Activated CD8-positive, alpha-beta memory T cell treated with anti-CD3 and anti-CD28 coated beads, Interleukin-2, amount 50 U/mL, for 48 hours (primary cell): ENCODE results near the gene CH25H.
"Not testable (repeated sequence)": the region's sequence is repeated elsewhere in the genome, so short reads cannot be mapped to it uniquely, and the experiment has no call there.

ENCODE experiments used
- DNase-seq: peaks from one replicate; pipeline ENCODE4 v3.0.0-alpha.2; 2020

CH25H gene

DNA sequence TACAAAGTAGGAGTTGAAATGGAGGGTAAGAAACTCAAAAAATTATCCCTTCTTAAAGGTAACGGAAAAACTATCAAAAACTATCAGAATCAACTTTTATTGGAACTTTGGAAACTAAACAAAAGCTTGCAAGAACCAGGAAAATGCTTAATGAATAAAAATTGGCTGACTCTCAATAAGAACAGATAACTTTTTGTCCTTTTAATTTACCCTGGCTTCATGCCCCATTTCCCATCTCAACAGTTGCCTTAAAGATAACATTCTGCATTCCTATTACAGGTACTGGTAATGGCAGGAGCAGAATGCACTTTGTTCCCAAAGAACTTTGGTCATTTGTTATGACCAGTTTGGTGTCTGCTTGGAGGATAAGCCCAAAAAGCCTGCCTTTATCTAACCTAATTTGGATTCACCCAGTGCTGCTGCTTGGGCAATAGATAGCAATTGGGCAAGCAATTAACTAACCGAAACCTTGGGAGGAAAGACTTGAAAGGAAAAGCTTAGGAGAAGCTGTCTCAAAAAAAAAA, 17.8 kb downstream of the CH25H start:
- DNase-seq = no peak

DNA sequence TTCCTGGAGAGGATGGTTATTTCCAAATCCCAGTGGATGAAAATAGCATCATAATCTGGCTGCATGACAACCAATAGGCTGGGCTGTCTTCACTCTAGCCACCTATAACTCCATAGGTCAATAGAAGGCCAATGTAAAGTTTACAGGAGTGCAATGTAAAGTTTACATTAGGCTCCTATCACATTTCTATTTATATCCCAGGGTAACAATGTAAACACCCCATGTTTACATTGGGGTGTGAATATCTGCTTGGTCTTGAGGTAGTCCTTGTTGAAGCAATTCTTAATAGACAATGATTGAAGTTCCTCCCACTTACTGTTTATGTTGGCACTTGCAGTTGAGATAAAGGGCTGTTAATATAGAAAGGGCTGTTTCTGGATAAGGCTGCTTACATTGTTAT, 21.5 kb downstream of the CH25H start:
- no peak for DNase-seq

DNA sequence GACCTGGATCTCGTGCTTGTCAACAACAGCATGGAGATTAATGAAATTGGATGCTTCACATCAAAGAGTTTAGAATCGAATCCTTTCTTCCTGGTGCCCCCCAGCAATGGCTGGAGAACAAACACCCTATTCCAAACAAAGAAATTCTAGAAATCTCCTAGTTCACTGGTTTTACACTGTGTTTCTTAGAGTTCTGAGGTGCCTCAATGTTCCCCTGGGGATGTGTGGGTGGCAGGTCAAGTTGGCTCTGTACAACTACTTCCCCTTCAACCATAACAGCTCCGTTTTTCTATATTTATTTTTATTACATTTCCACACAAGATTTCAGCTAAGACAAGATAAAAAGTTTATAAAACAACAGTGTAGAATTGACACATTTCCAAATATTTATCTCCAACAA, 22.5 kb downstream of the CH25H start:
- DNase-seq = no peak

DNA sequence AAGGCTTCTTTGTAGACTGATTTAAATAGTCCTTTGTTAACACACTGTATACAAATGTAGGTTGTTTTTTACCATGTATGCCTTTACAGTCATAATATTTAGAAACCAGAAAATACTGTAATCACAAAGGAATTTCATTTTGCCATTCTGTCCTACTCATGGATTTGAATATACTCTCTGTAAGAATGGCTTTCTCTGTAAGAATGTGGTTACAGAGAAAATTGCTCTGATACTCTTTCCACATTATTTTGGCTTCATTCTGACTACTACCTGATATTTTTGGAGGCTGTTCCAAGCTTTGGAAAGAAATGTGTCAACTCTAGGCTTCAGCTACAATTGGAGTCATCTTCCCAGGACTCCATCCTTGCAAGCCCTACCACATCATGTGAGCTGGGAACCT, 23.5 kb downstream of the CH25H start:
- no peak for DNase-seq

DNA sequence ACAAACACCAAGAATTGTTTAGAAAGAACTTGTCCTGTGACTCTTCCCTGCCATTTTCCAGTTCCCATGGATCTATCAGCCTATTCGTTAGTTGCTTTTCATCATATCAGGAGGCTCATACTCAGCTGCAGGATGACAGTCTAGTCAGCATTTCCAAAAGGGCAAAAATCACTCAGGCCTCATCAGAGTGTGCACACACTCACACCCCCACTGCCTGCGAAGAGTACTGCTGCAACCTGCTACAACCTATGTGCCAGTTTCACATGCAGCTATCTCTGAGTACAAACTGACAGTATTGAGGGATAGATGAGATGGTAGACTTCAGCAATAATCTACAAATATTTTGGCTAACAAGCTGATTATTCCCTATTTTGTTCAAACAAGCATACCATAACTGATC, 24.2 kb downstream of the CH25H start:
- DNase-seq = no peak

DNA sequence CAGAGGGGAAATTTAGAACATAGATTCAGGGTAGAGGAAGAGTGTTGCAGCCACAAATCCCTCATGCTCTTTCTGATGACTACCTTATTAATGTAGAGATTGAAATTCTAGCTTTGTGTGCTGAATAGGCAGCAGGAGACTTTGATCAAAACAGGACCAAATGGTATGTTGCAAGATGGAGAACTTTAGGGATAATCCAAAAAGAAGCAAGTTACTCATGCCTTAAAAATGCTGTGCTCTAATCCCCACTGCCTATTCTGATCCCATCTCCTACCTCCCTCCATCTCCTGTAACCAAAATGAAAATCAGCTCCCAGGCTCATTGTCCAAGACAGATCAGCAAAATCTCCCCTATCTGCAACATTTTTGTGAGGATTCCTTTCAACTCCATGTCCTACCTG, 31.3 kb downstream of the CH25H start:
- DNase-seq = no peak

DNA sequence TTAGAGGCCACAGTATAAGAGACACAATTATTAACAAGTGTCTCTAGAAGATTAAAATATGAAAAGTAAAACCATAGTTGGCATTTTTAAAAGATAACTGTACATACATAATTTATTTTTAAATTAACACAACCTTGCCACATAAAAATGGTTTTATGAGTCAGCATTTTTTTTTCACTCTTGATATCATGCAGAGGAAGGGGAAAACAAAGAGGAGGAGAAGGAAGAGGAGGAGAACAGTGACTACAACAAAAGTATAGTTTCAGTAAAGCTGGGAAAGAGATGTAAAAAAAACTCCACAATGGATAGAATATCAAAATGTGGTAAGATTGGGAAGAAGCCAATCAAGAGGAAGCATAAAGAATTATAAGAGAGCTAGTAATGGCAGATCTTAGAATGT, 34.0 kb downstream of the CH25H start:
- no peak for DNase-seq

DNA sequence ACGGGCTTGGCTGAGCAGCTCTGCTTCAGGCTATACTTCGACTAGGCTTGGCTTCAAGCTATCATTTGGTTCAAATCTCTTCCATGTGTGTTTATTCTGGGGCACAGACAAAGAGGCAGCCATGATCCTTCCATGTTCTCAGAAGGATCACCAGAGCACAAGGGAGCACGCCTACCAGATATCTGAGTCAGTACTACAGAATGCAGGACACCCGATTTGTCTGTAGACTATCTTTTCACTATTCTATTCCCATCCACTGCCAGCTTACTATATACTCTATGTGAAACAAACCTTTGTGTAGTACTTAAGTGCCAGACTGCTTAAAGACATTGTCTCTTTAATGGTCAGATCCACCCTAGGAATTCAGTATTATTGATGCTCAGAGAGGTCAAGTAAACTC, 35.1 kb downstream of the CH25H start:
- DNase-seq = no peak

DNA sequence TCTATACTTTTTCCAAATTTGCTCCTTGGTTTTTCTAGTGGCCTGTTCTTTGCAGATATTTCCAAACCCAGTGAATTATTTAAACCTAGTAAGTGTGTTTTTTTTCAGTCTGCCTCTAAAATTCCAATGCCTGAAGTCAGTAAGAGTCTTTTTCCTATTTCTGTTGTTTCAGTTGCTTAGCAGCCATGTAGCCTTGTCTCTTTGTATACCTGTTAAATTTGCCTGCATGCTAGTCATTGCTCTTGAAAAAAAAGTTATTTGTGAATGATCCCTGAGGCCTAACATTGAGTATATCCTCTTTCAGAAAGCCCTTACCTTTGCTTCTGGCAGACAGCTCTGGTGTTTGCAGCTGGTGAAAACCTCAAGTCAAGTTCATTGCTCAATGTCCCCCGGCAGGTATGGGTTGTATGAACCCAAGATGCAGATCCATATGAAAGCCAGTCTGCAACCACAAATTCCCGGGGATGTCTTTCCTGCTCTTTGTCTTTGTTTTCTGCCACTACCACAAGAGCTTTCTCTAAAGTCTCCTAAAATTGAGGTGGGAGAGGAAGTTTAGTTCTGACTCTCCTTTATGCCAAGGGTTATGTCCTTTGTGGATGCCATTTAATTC, 35.7 kb downstream of the CH25H start:
- no peak for DNase-seq

DNA sequence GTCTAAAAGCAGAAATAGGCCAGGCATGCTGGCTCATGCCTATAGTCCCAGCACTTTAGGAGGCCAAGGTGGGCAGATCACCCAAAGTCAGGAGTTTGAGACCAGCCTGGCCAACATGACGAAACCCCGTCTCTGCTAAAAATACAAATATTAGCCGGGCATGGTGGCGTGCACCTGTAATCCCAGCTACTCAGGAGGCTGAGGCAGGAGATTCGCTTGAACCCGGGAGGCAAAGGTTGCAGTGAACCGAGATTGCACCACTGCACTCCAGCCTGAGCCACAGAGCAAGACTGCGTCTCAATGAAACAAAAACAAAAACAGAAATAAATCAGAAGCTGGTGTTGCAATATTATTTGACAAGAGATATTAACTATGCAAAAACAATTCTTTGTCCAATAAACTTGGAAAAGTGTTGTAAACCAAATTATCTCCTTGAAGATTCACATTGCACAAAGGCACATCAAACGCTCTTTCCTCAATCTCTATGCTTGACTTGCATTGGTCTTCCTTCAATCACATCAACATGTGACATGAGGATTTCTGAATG, 38.7 kb downstream of the CH25H start:
- DNase-seq = not testable (repeated sequence)

DNA sequence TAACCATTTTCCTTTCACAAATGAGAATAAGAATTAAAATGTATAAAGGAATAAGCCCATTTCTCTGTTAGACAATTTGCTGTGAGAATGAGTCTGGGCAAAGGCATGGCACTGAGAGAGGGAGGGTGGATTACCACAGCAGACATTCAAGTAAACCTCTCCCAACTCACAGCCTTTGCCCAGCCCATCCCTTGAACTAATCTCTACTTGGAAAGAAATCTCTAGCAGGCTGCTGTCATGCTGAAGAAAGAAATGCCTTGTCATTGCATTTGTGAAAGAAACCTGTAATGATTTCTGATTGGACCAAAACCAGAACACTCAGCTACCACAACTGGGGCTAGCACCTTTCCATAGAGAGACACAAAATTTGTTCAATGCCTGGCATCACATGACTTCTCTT, 39.2 kb downstream of the CH25H start:
- no peak for DNase-seq

DNA sequence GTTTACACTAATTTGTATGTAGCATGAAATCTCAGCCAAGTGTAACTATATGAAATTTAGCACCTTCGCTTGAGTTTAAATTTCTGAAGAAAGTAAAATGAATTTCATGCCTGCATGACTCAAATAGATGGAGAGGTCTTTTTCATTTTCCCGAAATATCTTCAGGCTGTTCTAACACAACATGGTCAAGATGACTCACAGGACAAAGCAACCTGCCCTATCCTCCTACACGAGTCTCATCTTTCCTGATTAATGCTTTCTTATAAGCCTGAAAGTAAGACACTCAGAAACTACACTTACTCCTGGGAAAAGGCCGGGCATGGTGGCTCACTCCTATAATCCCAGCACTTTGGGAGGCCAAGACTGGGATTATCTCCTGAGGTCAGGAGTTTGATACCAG, 41.2 kb downstream of the CH25H start:
- no peak for DNase-seq

DNA sequence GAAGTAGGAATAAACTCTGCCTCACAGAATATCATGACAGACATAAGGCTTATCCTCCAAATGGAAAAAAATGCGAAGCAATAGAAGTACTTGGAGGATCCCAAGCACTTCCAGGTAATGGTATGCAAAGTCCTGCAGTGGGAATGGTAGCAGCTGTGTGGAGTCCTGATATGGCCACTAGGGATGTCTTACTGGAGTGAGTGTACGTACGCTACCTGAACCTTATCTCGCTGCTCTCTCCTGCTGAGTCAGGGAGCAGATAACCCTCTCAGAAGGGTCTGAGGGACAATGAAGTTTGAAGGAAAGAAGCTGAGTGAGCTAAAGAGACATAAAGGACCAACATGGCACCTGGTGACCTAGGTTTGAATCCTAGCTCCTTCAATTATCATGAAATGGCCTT, 42.2 kb downstream of the CH25H start:
- DNase-seq = no peak

DNA sequence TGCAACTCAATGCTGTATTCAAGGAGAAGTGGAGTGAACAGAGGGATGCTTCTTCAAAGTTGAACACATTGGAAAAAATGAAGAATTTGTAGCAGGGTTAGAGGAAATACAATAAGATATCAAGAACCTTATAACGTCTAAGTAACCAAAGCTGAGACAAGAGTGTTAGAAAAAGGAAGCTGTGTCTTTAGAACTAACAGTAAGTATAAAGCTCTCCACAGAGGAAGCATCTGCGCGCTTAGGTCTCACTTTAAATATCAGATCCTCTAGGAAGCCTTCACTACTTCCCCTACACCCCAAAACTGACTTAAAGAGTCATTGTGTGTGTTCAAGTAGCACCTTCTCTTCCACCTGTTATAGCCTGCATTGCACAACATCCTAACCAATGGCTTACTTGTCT, 43.0 kb downstream of the CH25H start:
- DNase-seq = no peak

DNA sequence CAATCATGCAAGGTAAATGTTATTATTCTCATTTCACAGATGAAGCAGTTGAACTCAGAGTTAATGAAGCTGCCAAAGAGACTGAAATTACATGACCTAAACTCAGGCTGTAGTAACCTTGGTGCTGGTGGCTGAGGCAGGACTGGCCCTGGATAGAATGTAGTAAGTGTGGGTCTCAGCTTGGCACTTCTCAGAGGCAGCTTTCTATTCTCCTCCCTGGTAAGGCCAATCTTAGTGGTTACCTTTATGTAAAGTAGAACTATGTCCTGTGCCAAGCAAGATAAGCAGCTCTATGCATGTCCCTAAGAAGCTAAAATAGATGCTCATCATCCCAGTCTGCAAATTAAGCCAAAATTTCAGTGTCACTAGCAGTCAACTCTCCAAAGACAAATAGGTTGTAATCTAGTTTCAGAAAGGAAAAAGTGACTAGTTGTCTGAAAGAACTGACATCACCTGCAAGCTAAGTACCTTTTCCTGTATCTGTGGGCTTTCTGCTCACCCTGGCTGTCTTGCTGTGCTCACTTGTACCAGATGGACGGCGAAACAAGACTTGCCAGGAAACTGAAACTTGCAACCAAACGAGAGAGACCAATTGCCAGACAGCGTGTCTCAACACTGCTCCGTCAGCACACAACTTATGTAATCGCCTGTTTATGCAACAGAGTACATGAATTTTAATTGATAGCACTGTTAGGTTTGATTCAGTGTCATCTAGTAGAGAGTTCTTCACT, 43.7 kb downstream of the CH25H start:
- peak; percentile 65 for DNase-seq

DNA sequence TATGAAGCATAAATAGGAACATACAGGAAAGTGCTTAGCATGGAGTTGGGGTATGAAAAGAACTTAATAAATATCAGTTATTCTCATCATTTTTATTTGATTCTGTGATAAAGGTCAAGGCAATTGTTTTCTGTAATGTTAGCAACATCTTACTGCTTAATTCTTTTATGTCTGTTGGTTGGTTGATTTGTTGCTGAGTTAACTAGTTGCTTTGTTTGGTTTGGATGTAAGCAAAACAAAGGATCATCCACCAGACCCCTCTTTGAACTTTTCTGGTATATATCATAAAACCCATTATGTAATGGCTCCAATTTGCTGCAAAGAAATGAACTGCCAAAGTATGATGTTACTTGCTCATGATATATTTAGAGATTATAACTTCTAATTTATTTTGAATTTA, 44.5 kb downstream of the CH25H start:
- no peak for DNase-seq

DNA sequence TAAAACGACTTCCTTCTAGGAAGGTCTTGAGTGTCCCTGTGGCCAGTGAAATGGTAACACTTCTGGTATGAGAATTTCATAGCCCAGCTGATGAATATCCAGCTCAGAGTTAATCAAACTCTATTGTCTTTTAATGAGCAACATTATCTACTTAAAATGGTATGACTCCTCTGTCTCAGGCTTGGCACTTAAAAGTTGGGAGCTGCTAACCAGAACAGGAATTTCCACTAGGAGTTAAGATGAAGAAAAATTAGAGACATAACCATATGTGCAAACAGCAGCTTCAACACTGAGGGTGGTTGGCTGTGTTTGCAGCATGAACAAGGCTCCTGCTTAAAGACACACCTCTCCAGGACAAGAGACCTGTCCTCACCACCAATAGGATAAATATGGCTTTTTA, 46.8 kb downstream of the CH25H start:
- DNase-seq = no peak

DNA sequence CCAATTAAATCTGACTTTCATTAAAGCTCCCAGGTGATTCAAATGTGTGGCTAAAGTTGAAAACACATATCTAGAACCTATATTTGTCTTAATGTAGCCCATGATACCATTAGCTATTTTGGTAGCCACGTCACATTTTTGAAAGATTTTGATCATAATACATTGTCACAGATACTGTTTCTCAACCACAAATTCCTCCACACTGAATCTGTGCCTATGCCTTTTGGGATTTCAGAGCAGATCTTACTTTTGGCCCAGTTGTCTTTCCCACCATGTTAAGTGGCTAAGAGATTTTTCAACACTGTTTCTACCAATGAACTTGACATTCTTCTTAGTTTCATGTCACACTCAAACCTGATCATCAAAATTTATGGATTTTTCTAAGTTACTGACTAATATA, 47.4 kb downstream of the CH25H start:
- DNase-seq = no peak

DNA sequence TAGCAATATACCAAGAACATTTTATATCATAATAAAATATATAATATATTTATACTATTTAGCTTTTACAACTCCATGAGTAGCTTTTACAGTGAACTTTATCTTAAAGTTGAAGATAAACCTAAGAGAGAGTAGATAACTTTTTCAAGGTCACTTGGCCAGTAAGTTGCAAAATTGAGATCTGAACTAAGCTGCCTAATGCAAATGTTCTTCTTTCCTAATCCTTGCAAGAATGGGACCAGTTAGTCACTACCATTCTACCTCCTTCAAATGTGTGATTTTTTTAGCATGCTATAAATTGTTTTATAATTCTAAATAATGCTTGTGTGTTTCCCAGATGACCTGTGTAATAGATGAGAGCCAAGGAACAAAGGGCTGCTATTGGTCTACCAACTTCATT, 47.8 kb downstream of the CH25H start:
- DNase-seq = no peak

DNA sequence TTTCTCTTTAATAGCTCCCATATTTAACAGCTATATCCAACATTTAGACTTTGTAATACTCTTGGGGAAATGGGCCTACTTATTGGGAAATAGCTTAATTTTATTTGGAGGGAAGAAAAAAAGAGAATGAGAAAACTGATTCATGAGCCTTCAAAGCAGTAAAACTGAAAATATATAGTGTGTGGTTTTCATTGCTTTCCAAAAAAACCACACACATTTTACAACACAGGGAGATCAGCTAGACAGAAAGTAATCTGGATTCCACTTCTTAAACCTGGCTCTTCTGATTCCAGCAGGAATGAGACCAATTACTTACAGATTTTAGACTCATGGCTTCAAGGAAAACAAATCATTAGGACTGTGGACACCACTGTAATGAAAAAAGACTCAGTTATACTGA, 48.7 kb downstream of the CH25H start:
- DNase-seq = no peak

DNA sequence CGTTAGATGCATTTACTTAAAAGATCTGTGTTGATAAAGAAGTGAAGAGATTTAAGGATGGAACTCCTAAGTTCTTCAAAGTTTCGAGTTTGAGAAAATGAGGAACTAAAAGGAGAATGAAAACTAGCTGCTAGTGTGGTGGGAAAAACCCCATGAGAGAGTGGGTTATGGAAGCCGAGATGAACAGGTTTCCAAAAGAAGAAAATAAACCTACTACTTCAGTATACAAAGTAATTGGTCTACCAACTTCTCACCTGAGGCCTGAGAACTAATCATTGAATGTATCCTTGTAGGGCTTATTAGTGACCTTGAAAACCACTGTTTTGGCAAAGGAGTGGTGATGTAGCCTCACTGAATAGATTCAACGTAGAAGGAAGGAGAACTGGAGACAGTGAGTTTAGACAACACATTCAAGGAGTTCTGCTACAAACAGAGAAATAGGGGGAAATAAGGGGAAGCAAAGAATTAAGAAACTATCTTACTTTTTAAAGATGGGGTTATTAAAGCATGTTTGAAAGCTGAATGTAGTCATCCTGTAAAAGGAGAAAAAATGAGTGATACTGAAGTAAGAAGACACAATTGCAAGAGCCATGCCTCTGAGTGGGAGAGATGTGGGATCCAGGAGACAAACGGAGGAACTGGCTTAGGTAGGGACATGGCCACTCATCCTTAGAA, 50.8 kb downstream of the CH25H start:
- no peak for DNase-seq
